NCI-H2227 (cell line): Measurements from ENCODE around the gene PIPOX.

ENCODE experiments used
- DNase-seq: peaks from one replicate; lab custom pipeline; 2025; ENCODE audit not compliant: unreplicated experiment; lab: John Stamatoyannopoulos, UW

PIPOX gene

GRCh38 chr17:29042679-29043538 is at the start of gene PIPOX:
TSS of gene PIPOX (plus strand) at chr17:29043141. CDS start at chr17:29043226, 85 bp downstream.
- DNase-seq: peak; percentile 94

GRCh38 chr17:28993645-28994426 is 49.1 kb upstream of the PIPOX start:
- no peak for DNase-seq

DNA sequence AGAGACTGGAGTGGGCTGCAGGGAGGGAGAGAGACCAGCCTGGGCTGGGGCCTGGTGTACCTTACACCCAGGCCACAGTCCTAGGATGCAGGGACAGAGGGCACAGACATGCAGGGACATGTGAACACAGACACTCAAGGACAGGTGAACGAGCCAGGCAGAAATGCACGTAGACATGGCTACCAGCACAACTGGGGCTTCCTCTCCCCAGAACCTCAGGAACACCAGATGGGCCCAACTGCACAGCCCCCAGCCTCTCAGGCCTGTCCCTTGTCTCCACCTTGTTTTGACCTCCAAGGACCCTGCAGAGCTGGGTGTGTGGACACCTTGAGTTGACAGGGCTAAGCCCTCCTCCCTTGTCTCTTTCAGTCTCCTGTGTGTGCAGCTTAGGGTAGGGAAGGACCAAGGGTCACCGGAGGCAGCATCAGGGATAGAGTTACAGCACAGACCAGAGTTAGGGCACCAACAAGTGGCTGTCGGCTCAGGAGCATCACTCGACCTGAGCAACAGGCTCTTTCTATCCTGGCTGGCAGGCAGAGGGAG is 46.3 kb upstream of the PIPOX start:
- DNase-seq: no peak

- no peak for DNase-seq
Measured at GRCh38 chr17:28997806-28998205, 45.1 kb upstream of the PIPOX start.

- DNase-seq: no peak
Measured at GRCh38 chr17:28999206-28999605, 43.7 kb upstream of the PIPOX start.

DNA sequence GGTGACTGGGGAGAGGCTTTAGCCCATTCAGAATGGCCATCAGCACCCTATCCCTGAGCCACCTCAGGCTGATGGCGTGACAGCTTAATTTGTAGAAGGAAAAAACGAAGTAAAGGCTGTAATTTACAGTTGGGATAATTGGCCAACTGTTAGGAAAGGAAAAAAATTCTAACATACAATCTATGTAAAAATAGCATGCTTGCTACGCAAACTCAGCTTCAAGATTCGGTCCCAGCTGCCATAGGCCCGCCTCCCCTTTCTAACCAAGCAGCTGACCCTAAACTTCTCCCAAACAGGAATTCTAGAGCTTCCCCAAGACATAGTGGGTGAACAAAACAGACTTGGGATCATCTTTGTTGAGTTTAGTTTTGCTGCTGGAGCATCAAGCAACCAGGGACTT is 42.0 kb upstream of the PIPOX start:
- no peak for DNase-seq

DNA sequence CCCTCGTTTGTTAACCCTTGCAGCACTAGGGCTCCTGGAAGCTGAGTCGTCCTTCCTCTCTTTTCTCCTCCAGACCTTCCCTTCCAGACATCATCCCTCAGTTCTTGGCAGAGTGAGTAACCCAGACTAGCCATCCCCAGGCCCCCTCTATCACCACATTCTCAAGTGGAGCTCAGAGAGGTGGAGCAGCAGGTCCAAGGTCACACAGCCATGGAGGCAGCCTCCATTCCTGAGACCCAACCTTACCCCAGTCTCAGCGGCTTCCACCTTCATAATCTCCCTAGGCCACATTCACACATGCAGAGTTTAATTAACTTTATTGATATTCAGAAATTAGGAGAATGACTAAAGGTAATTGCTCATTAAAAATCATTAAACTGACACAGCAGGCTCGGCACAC is 40.1 kb upstream of the PIPOX start:
- DNase-seq: no peak

- no peak for DNase-seq
Measured at GRCh38 chr17:29003289-29003688, 39.7 kb upstream of the PIPOX start.

- no peak for DNase-seq
Measured at GRCh38 chr17:29004081-29004692, 38.8 kb upstream of the PIPOX start.

GRCh38 chr17:29005936-29006511 is 36.9 kb upstream of the PIPOX start, which contains the start of gene SEZ6:
TSS of gene SEZ6 (minus strand) at chr17:29006033. CDS start at chr17:29005869, 164 bp downstream.
- DNase-seq: peak; percentile 79

DNA sequence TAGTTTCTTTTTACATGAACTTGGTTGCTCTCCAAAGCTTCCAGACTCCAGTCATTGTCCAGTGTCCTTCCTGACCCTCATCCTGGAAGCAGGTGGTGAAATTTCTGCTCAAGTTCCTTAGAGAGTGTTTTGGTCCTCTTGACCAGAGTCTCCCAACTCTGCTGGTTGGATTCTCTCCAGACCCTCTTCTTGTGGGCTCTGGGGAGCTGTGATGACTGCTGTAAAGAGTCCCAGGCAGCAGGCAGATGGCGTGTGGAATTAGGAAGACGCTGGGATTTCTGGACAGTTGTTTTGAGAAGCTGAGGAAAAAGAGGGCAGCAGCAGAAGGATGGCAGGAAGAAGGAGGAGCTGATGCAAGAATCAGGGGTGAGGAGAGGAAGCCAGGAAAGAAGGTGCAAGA is 35.5 kb upstream of the PIPOX start:
- DNase-seq: no peak

DNA sequence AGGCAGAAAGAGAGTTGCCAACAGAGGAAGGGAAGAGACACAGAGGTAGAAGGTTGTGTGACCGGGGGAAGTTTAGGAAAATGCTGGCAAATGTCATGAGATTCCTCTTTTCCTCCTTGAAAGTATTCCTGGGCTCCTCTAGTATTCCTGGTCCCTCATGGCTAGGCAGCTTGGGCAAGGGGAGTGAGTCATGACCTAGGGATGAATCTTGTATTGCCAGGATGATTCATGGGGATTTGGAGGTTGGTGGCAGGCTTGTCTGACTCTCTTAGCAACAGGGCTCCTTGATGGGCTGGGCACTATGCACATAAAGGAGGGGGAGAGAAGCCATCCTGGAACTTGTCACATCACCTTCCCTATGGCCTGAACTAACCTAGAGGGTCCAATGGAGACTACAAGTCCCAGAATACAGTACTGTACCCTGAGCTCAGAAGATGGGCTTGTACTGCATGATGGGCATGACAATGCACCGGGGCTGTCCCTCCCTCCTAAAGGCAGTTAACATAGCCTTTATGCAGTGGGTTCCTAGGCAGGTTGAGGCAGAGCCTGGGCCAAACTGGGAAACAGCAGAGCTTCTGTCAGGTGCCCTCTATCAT is 35.0 kb upstream of the PIPOX start:
- DNase-seq: no peak

- DNase-seq: no peak
Measured at GRCh38 chr17:29008591-29008990, 34.4 kb upstream of the PIPOX start.

DNA sequence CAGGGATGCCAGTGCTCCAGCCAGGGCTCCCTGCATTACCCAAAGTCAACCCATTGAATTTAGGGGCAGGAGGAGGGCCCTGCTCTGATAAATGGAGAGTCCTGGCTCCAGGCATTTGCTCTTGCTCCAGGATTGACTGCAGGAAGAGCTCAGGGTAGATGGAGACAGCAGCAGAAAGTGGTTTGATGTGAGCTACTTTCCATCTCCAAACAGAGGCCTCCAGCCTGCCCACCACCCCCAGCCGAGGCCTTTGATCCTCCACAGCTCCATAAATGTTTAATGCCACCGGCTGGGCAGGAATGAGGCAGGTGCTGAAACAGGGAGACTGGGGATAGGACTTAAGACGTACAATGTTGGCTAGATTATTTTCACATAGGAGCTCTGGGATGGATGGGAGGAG is 32.8 kb upstream of the PIPOX start:
- DNase-seq: no peak

DNA sequence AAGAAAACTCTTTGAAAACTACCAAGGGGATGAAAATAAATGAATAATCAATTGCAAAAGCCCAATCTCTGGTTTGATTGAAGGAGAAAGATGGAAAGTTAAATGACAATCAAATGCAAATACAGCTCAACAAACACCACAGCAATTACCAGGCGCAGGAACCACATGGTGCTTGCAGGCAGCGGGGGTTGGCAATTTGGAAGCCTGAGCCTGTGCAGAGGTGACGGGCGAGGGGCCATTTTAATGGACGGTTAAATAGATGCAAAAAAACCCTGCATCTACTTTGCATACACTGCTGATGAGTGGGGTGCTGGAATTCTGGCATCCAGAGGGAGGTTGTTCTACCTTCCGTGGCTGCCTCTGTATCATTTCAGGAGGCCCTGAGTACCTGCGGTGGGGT is 32.4 kb upstream of the PIPOX start:
- DNase-seq: no peak

DNA sequence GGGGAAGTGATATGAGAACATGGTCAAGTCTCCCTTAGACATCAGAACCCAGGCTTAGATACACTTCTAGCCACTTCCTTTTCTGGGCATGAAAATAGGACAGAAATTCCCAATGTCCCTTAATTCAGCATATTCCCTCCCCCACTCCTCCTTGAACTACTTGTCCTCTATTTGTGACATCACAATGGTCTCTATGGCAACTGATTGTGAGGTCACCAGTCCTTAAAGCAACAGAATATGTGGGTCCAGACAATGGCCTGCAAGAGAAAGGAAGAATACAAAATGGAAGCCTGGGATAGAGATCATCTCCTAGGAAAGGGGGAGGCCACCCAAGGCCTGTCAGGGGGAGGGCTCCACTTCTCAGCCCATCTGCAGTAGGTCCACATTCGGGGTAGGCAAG is 30.4 kb upstream of the PIPOX start:
- no peak for DNase-seq

DNA sequence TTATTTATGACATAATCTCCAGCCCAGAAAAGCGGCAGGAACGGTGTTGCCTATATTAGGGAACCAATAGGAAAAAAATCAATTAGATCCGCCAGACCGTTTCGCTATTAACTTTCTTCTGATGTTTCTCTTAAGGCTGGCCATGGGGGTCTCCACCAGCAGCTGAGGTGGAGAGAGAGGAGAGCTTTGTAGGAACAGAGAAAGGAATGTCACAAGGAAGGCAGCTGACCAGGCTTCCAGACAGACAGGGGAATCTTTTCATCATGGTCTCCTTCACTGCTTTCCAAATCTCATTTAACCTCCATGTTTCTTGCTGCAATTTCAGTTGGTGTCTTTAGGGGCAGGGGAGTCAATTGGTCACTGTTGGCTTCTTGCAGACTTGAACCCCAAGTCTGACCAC is 28.2 kb upstream of the PIPOX start:
- no peak for DNase-seq

GRCh38 chr17:29016345-29017210 is 26.4 kb upstream of the PIPOX start:
- DNase-seq: no peak

DNA sequence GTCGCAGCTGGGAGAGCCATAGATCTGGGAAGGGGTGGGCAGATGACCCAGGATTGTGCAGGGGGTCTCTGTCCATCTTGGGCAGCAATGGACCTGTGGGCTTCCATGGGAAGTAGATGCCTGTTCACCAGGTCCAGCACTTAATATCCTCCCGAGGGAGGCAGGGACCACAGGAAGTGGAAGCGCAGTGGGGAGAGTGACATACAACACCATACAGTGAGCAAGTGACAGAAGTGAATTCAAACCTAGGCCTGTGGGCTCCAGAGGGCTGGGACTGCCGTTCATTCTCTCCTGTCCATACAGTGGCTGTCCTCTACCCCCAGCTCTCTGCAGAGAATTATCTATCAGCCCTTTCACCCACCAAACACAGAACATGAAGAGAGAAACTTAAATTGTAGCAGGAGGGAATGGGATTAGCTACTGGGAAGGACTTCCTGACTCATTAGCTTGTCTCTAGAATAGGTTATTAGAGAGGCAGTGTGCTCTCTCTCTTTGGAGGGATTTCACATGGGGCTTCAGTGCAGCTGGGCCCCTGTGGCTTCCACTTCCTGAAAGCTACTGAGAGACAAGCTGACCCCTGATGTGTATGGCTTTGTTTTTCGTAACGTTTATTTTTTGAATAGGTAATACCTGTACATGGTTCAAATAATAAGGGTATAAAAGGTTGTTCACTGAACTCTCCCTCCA is 24.0 kb upstream of the PIPOX start:
- DNase-seq: no peak
